Activated CD4-positive, alpha-beta T cell treated with anti-CD3 and anti-CD28 coated beads, Interleukin-2, amount 10 ng/mL, durations not matched to agents 7 days and 5 days (primary cell): ENCODE data around the gene STK32C. TPM values are rescaled to one million over a fixed set of nuclear protein-coding genes. Genes with fewer than 3 reads are reported as not detected.
"Not testable (repeated sequence)": the region's sequence is repeated elsewhere in the genome, so short reads cannot be mapped to it uniquely, and the experiment has no call there.

Experiments used
- CTCF ChIA-PET: fragments of 350-600 bp; sonication (Branson Sonifier 250); formaldehyde crosslinking; loops from one replicate; lab custom pipeline; 2021; ENCODE audit warnings: antibody characterized with exemption; lab: Charles Lee
- POLR2A ChIA-PET: fragments of 350-600 bp; sonication (Branson Sonifier 250); formaldehyde crosslinking; loops from one replicate; lab custom pipeline; 2021; ENCODE audit warnings: antibody characterized with exemption; lab: Charles Lee
- DNase-seq: peaks from one replicate; pipeline ENCODE4 v3.0.0-alpha.2; 2020
- H3K27ac Mint-ChIP-seq: one replicate; pipeline ENCODE4 v1.8.0; 2021; ENCODE audit warnings: mild to moderate bottlenecking, moderate library complexity, mixed read lengths
- H3K27me3 Mint-ChIP-seq: one replicate; pipeline ENCODE4 v1.8.0; 2021; ENCODE audit warnings: mixed read lengths
- H3K36me3 Mint-ChIP-seq: one replicate; pipeline ENCODE4 v1.8.0; 2021; ENCODE audit warnings: low read depth, mixed read lengths
- H3K4me1 Mint-ChIP-seq: one replicate; pipeline ENCODE4 v1.8.0; 2021; ENCODE audit warnings: mixed read lengths
- H3K4me3 Mint-ChIP-seq: one replicate; pipeline ENCODE4 v1.8.0; 2021; ENCODE audit warnings: mild to moderate bottlenecking, moderate library complexity, mixed read lengths
- H3K9me3 Mint-ChIP-seq: one replicate; pipeline ENCODE4 v1.8.0; 2021; ENCODE audit warnings: mixed read lengths
- total RNA-seq, 2 experiments: library from RNA; stranded (reverse); gene quantifications; one replicate each; pipeline ENCODE4 v1.2.3, GENCODE V29; 2021

The STK32C gene
- total RNA-seq, 2 experiments from 2014 or later: 11.1 to 15.2 TPM

- Mint-ChIP-seq H3K4me3 (no peak overlapping the region), H3K36me3 (peaks cover 2% of the 10 kb centered on the region), H3K9me3 (no peaks in the 10 kb centered on the region), H3K27ac (no peak overlapping the region), H3K27me3 (no peaks in the 10 kb centered on the region), H3K4me1 (no peaks in the 10 kb centered on the region)
- no peak for DNase-seq
- POLR2A ChIA-PET: no interaction called here
- CTCF ChIA-PET: interaction anchor here (1.6 kb wide), 1 partner anchor 9 kb away, joined by 3 read pairs; no protein-coding TSS in a partner anchor
Observed at GRCh38 chr10:132347211-132347930, 39.6 kb upstream of the STK32C start.

GRCh38 chr10:132346806-132347205, 39.1 kb upstream of the STK32C start:
- CTCF ChIA-PET: no interaction called here
- no peak for DNase-seq
- Mint-ChIP-seq H3K4me1 (no peaks in the 10 kb centered on the region), H3K9me3 (no peaks in the 10 kb centered on the region), H3K36me3 (peaks cover 4% of the 10 kb centered on the region), H3K4me3 (no peak overlapping the region), H3K27ac (no peak overlapping the region), H3K27me3 (no peaks in the 10 kb centered on the region)
- POLR2A ChIA-PET: no interaction called here

GRCh38 chr10:132345345-132345744, 37.6 kb upstream of the STK32C start:
- Mint-ChIP-seq H3K27me3 (no peaks in the 10 kb centered on the region), H3K36me3 (peaks cover 4% of the 10 kb centered on the region), H3K4me3 (no peak overlapping the region), H3K9me3 (no peaks in the 10 kb centered on the region), H3K27ac (no peak overlapping the region), H3K4me1 (no peaks in the 10 kb centered on the region)
- ChIA-PET POLR2A (no interaction called here), CTCF (no interaction called here)
- no peak for DNase-seq

- H3K4me1 Mint-ChIP-seq: no peaks in the 10 kb centered on the region
- no peaks in the 10 kb centered on the region for H3K27me3 Mint-ChIP-seq
- ChIA-PET POLR2A (no interaction called here), CTCF (no interaction called here)
- no peaks in the 10 kb centered on the region for H3K9me3 Mint-ChIP-seq
- H3K4me3 Mint-ChIP-seq: no peak overlapping the region
- no peak for DNase-seq
- H3K36me3 Mint-ChIP-seq: peaks cover 4% of the 10 kb centered on the region
- H3K27ac Mint-ChIP-seq: no peak overlapping the region
Observed at GRCh38 chr10:132344386-132344785, 36.6 kb upstream of the STK32C start.

GRCh38 chr10:132342553-132342952, 34.8 kb upstream of the STK32C start:
- no peak for DNase-seq
- peaks cover 2% of the 10 kb centered on the region for H3K4me1 Mint-ChIP-seq
- H3K27me3 Mint-ChIP-seq: no peaks in the 10 kb centered on the region
- no peak overlapping the region for H3K27ac Mint-ChIP-seq
- POLR2A ChIA-PET: no interaction called here
- CTCF ChIA-PET: no interaction called here
- H3K36me3 Mint-ChIP-seq: peaks cover 6% of the 10 kb centered on the region
- no peak overlapping the region for H3K4me3 Mint-ChIP-seq
- H3K9me3 Mint-ChIP-seq: no peaks in the 10 kb centered on the region

GRCh38 chr10:132341781-132342180, 34.0 kb upstream of the STK32C start:
- CTCF ChIA-PET: no interaction called here

GRCh38 chr10:132341017-132341416, 33.3 kb upstream of the STK32C start:
- CTCF ChIA-PET: no interaction called here
- H3K27me3 Mint-ChIP-seq: no peaks in the 10 kb centered on the region
- peaks cover 15% of the 10 kb centered on the region for H3K4me1 Mint-ChIP-seq

More at GRCh38 chr10:132341781-132342180, 34.0 kb upstream of the STK32C start:
- H3K4me1 Mint-ChIP-seq: peaks cover 9% of the 10 kb centered on the region
- POLR2A ChIA-PET: no interaction called here
- no peak overlapping the region for H3K27ac Mint-ChIP-seq
- H3K4me3 Mint-ChIP-seq: no peak overlapping the region
- no peaks in the 10 kb centered on the region for H3K27me3 Mint-ChIP-seq
- no peaks in the 10 kb centered on the region for H3K9me3 Mint-ChIP-seq
- no peak for DNase-seq
- H3K36me3 Mint-ChIP-seq: peaks cover 8% of the 10 kb centered on the region

GRCh38 chr10:132339276-132339675, 31.5 kb upstream of the STK32C start:
- POLR2A ChIA-PET: no interaction called here
- Mint-ChIP-seq H3K9me3 (no peaks in the 10 kb centered on the region), H3K4me1 (peaks cover 22% of the 10 kb centered on the region), H3K27ac (no peak overlapping the region), H3K4me3 (no peak overlapping the region), H3K27me3 (no peaks in the 10 kb centered on the region), H3K36me3 (peaks cover 8% of the 10 kb centered on the region)
- no peak for DNase-seq
- CTCF ChIA-PET: interaction anchor here (1.2 kb wide), 1 partner anchor 9 kb away, joined by 3 read pairs; no protein-coding TSS in a partner anchor

More at GRCh38 chr10:132341017-132341416, 33.3 kb upstream of the STK32C start:
- no peak for DNase-seq
- Mint-ChIP-seq H3K4me3 (no peak overlapping the region), H3K9me3 (no peaks in the 10 kb centered on the region), H3K27ac (no peak overlapping the region), H3K36me3 (peaks cover 8% of the 10 kb centered on the region)
- POLR2A ChIA-PET: no interaction called here

GRCh38 chr10:132338876-132339275, 31.1 kb upstream of the STK32C start:
- ChIA-PET CTCF (interaction anchor here (0.7 to 1.2 kb wide), 3 partner anchors 9 to 195 kb away, joined by 3 to 4 read pairs (median 3); no protein-coding TSS in a partner anchor), POLR2A (no interaction called here)

GRCh38 chr10:132337854-132338253, 30.1 kb upstream of the STK32C start:
- H3K4me1 Mint-ChIP-seq: peaks cover 25% of the 10 kb centered on the region
- H3K27ac Mint-ChIP-seq, H3K36me3 Mint-ChIP-seq, DNase-seq, POLR2A ChIA-PET, H3K27me3 Mint-ChIP-seq, H3K9me3 Mint-ChIP-seq: not testable (repeated sequence)
- peak overlapping the region; percentile 63 for H3K4me3 Mint-ChIP-seq
- CTCF ChIA-PET: interaction anchor here (1.0 kb wide), 1 partner anchor 194 kb away, joined by 4 read pairs; no protein-coding TSS in a partner anchor

More at GRCh38 chr10:132338876-132339275, 31.1 kb upstream of the STK32C start:
- H3K4me1 Mint-ChIP-seq: peaks cover 22% of the 10 kb centered on the region
- no peak overlapping the region for H3K4me3 Mint-ChIP-seq
- H3K27ac Mint-ChIP-seq: no peak overlapping the region
- H3K27me3 Mint-ChIP-seq: no peaks in the 10 kb centered on the region
- H3K9me3 Mint-ChIP-seq: no peaks in the 10 kb centered on the region
- H3K36me3 Mint-ChIP-seq: peaks cover 8% of the 10 kb centered on the region
- no peak for DNase-seq

GRCh38 chr10:132336919-132337407, 29.2 kb upstream of the STK32C start:
- peak overlapping the region; percentile 63 for H3K4me3 Mint-ChIP-seq
- H3K9me3 Mint-ChIP-seq: no peaks in the 10 kb centered on the region
- peaks cover 4% of the 10 kb centered on the region for H3K36me3 Mint-ChIP-seq
- H3K27ac Mint-ChIP-seq: peak overlapping the region; percentile 87
- DNase-seq: peak; percentile 17
- H3K27me3 Mint-ChIP-seq: no peaks in the 10 kb centered on the region
- peaks cover 30% of the 10 kb centered on the region for H3K4me1 Mint-ChIP-seq
- ChIA-PET POLR2A (interaction anchor here (0.6 kb wide), 1 partner anchor 21 kb away, joined by 3 read pairs; no protein-coding TSS in a partner anchor), CTCF (no interaction called here)

GRCh38 chr10:132336064-132336746, 28.5 kb upstream of the STK32C start:
- POLR2A ChIA-PET: interaction anchor here (0.6 kb wide), 1 partner anchor 21 kb away, joined by 3 read pairs; no protein-coding TSS in a partner anchor
- H3K9me3 Mint-ChIP-seq: no peaks in the 10 kb centered on the region
- H3K4me1 Mint-ChIP-seq: peaks cover 32% of the 10 kb centered on the region
- peak overlapping the region; percentile 50 for H3K27ac Mint-ChIP-seq
- H3K36me3 Mint-ChIP-seq: peaks cover 6% of the 10 kb centered on the region
- H3K4me3 Mint-ChIP-seq: peak overlapping the region; percentile 63
- H3K27me3 Mint-ChIP-seq: no peaks in the 10 kb centered on the region
- CTCF ChIA-PET: interaction anchor here (0.6 kb wide), 1 partner anchor 299 kb away, joined by 3 read pairs; no protein-coding TSS in a partner anchor
- no peak for DNase-seq
